ENCODE data around the gene ATXN7. TPM values are rescaled to one million over a fixed set of nuclear protein-coding genes. Genes with fewer than 3 reads are reported as not detected.

Gene ATXN7
- total RNA-seq, 4 donors from 2014 or later: 48.5 to 80.3 (median 75.2) TPM

GRCh38 chr3:63909431-63909830, 45.8 kb downstream of the ATXN7 start:
- DNase-seq: no peak
- H3K36me3 ChIP-seq: no peaks in the 10 kb centered on the region
- no peak for TF ChIP-seq POLR2A (IDR thresholded peaks at IDR 0.05)
- TF ChIP-seq CTCF (IDR thresholded peaks at IDR 0.05): no peak
- no peaks in the 10 kb centered on the region for H3K27me3 ChIP-seq
- no peaks in the 10 kb centered on the region for H3K9me3 ChIP-seq
- no peak overlapping the region for H3K27ac ChIP-seq
- no peak overlapping the region for H3K4me3 ChIP-seq
- H3K4me1 ChIP-seq: peaks cover 0 to 24% (median 6%) of the 10 kb centered on the region in 4 donors

- Histone ChIP-seq H3K27me3 (no peaks in the 10 kb centered on the region), H3K36me3 (peaks cover 0 to 1% (median 0%) of the 10 kb centered on the region in 3 donors), H3K9me3 (no peaks in the 10 kb centered on the region), H3K27ac (no peak overlapping the region), H3K4me1 (peaks cover 0 to 30% (median 6%) of the 10 kb centered on the region in 4 donors), H3K4me3 (no peak overlapping the region)
- no peak for DNase-seq
- TF ChIP-seq CTCF (IDR thresholded peaks at IDR 0.05) (no peak), POLR2A (IDR thresholded peaks at IDR 0.05) (no peak)
Measured at GRCh38 chr3:63910001-63910400, 46.3 kb downstream of the ATXN7 start.

DNA sequence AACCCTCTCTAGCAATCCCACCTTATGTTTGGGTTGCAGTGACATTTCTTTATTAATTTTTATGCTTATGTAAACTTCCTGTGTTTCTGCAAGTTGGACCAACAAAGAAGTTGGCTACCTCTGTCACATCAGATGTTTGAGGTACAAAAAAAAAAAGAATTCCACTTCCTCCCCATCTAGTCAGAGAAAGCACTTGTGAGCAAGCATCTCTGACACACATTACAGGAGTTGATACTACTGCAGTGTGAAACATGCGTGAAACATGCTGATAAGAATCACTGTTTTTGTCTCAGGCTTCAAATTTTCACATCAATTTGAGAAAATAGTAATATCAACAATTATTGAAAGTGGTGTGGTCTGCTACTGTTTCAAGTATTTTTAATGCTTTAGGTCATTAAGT, 47.2 kb downstream of the ATXN7 start:
- Histone ChIP-seq H3K4me1 (peaks cover 0 to 30% (median 6%) of the 10 kb centered on the region in 4 donors), H3K27me3 (no peaks in the 10 kb centered on the region), H3K27ac (peak overlapping the region; percentile 96 to 100 (median 98)), H3K4me3 (peak overlapping the region in 2 of 4 donors; percentile 72 to 98), H3K36me3 (peaks cover 0 to 10% (median 0%) of the 10 kb centered on the region in 3 donors), H3K9me3 (no peaks in the 10 kb centered on the region)
- DNase-seq: no peak
- TF ChIP-seq POLR2A (IDR thresholded peaks at IDR 0.05): no peak
- TF ChIP-seq CTCF (IDR thresholded peaks at IDR 0.05): no peak

- Histone ChIP-seq H3K4me1 (peaks cover 0 to 30% (median 6%) of the 10 kb centered on the region in 4 donors), H3K27me3 (no peaks in the 10 kb centered on the region), H3K4me3 (peak overlapping the region; percentile 72 to 98 (median 87)), H3K27ac (peak overlapping the region; percentile 96 to 100 (median 98)), H3K36me3 (peaks cover 0 to 15% (median 0%) of the 10 kb centered on the region in 3 donors), H3K9me3 (no peaks in the 10 kb centered on the region)
- no peak for TF ChIP-seq POLR2A (IDR thresholded peaks at IDR 0.05)
- TF ChIP-seq CTCF (IDR thresholded peaks at IDR 0.05): no peak
- DNase-seq: no peak
Measured at GRCh38 chr3:63911509-63911872, 47.8 kb downstream of the ATXN7 start.

- peaks cover 0 to 30% (median 6%) of the 10 kb centered on the region in 4 donors for H3K4me1 ChIP-seq
- TF ChIP-seq POLR2A (IDR thresholded peaks at IDR 0.05) (peak; percentile 78 to 84), CTCF (IDR thresholded peaks at IDR 0.05) (peak in 3 of 6 experiments; percentile 29 to 34 (median 31))
- peaks cover 0 to 15% (median 0%) of the 10 kb centered on the region in 3 donors for H3K36me3 ChIP-seq
- H3K27me3 ChIP-seq: no peaks in the 10 kb centered on the region
- H3K9me3 ChIP-seq: no peaks in the 10 kb centered on the region
- H3K27ac ChIP-seq: peak within 1 kb of the TSS; percentile 96 to 100 (median 98)
- peak within 1 kb of the TSS; percentile 72 to 98 (median 87) for H3K4me3 ChIP-seq
- peak; percentile 81 to 96 (median 94) for DNase-seq
Measured at GRCh38 chr3:63911873-63912767, 48.5 kb downstream of the ATXN7 start, which contains the start of gene SCAANT1. TSS of gene SCAANT1 (minus strand) at chr3:63912383.

Data from Peyer's patch (tissue), 4 donors.